Transverse colon (tissue), 4 donors: ENCODE measurements around the gene MSH3. TPM values are rescaled to one million over a fixed set of nuclear protein-coding genes. Genes with fewer than 3 reads are reported as not detected.
A peak's percentile ranks its signal among the peaks of the same experiment; 100 is the strongest.

Experiments
- DNase-seq: peaks from one replicate; pipeline ENCODE4 v3.0.0-alpha.2; 2019
- H3K27ac ChIP-seq, 4 donors: fragments of 200-600 bp; sonication (generic); 2 replicates each; pipeline ENCODE4 v1.5.1; 2016 to 2018; ENCODE audit warnings: inconsistent platforms in 4 of 4
- H3K27me3 ChIP-seq: fragments of 200-600 bp; sonication (generic); 2 replicates; pipeline ENCODE4 v1.5.1; 2017; ENCODE audit warnings: inconsistent platforms
- H3K36me3 ChIP-seq, 4 donors: fragments of 200-600 bp; sonication (generic); 2 replicates each; pipeline ENCODE4 v1.5.1; 2017 to 2019; ENCODE audit warnings: inconsistent platforms in 4 of 4
- H3K4me1 ChIP-seq, 4 donors: fragments of 200-600 bp; sonication (generic); 2 replicates each; pipeline ENCODE4 v1.5.1; 2017 to 2020; ENCODE audit warnings: inconsistent platforms in 4 of 4
- H3K4me3 ChIP-seq, 4 donors: fragments of 200-600 bp; sonication (generic); 1 replicate in 1 of 4; 2 replicates in 3 of 4; pipeline versions ENCODE4 v1.5.1 to v1.6.1; 2017 to 2019; ENCODE audit warnings: inconsistent platforms in 4 of 4
- H3K9me3 ChIP-seq, 2 donors: fragments of 200-600 bp; sonication (generic); 2 replicates each; pipeline ENCODE4 v1.5.1; 2017 to 2019; ENCODE audit warnings: inconsistent platforms in 2 of 2
- CTCF ChIP-seq, 5 experiments: fragments of 200-600 bp in 3 of 5; fragments of 450-650 bp in 2 of 5; sonication (generic) in 3 of 5; IDR thresholded peaks; 1 replicate in 2 of 5; 2 replicates in 3 of 5; pipeline ENCODE4 v1.5.1; 2016 to 2017; ENCODE audit warnings: antibody characterized with exemption in 5 of 5, inconsistent platforms in 3 of 5, mild to moderate bottlenecking in 2 of 5, moderate library complexity in 1 of 5
- EP300 ChIP-seq: sonication (generic); formaldehyde crosslinking; IDR thresholded peaks from one replicate; pipeline ENCODE4 v1.6.1; 2017; ENCODE audit warnings: antibody characterized with exemption, low read depth
- POLR2A ChIP-seq: fragments of 450-650 bp; IDR thresholded peaks from one replicate; pipeline ENCODE4 v1.6.1; 2016; ENCODE audit warnings: antibody characterized with exemption, mild to moderate bottlenecking, moderate library complexity
- POLR2AphosphoS5 ChIP-seq, 3 donors: sonication (generic); formaldehyde crosslinking; IDR thresholded peaks; one replicate each; pipeline ENCODE4 v1.6.1; 2016; ENCODE audit warnings: antibody characterized with exemption in 3 of 3
- WGBS, 2 donors: methylation state at CpG; one replicate each; pipeline ENCODE4 v1.1.5; 2018; ENCODE audit warnings: low coverage in 1 of 2; 5-methylcytosine and 5-hydroxymethylcytosine counted together
- in situ Hi-C, 4 donors: fragments of 200-750 bp; cut with MboI; loops; one replicate each; pipeline versions ENCODE4 v1.15.0 to v1.15.1; 2017; ENCODE audit warnings: low sequenced_read_pairs in 3 of 4, low pct_ligation_motif_present in 1 of 4, low pct_unique_long_range_greater_than_20kb in 1 of 4
- intact Hi-C: fragments of 100-400 bp; cut with DNase I; formaldehyde crosslinking; loops from one replicate; pipeline ENCODE4 v1.15.1; 2023; ENCODE audit warnings: low total_unique reads
- total RNA-seq, 4 donors: library from RNA; depleted of rRNA; stranded (reverse); fragments of >200 nt; gene quantifications; one replicate each; pipeline ENCODE4 v1.1.0, GENCODE V29; 2016

MSH3 gene
- 10 to 100 TPM in 3 of 4 donors, 1 to 10 TPM in 1; 6.4 to 22.2 (median 17.2) TPM for total RNA-seq

- 1% methylated on average over 15 of the region's 74 CpGs; no CpG with 5 or more reads in 1 of the 2 donors for WGBS, 2 donors
- in situ Hi-C loops = loop anchor here in 3 of 4 donors (25.0 kb wide), 1 partner anchor 167 kb away; the partner anchor contains the start of gene FAM151B (in 3 of the 3)
These were observed at the start of gene MSH3, which contains the start of gene DHFR for GRCh38 chr5:80654391-80655230. MSH3 (plus strand) TSS chr5:80654652; CDS start chr5:80654728, 76 bp downstream. DHFR (minus strand) TSS chr5:80654983; CDS start chr5:80654489, 494 bp downstream.

GRCh38 chr5:80607343-80607742 lies 47.1 kb upstream of the MSH3 start:
- H3K36me3 ChIP-seq = no peaks in the 10 kb centered on the region
- no peak for TF ChIP-seq POLR2AphosphoS5 (IDR thresholded peaks at IDR 0.05)
- no peak for TF ChIP-seq POLR2A
- no peak for TF ChIP-seq CTCF (IDR thresholded peaks at IDR 0.05)
- TF ChIP-seq EP300 = no peak
- no peak overlapping the region for H3K27ac ChIP-seq
- no peak for DNase-seq
- H3K9me3 ChIP-seq = peaks cover 0 to 6% of the 10 kb centered on the region in 2 donors
- H3K27me3 ChIP-seq = no peaks in the 10 kb centered on the region
- H3K4me1 ChIP-seq = no peaks in the 10 kb centered on the region
- no peak overlapping the region for H3K4me3 ChIP-seq
- in situ Hi-C loops (no loop called here), intact Hi-C loops (no loop called here)

More at GRCh38 chr5:80654391-80655230, at the start of gene MSH3, which contains the start of gene DHFR:
- no peaks in the 10 kb centered on the region for H3K9me3 ChIP-seq
- DNase-seq = peak; percentile 90
- intact Hi-C loops = no loop called here
- TF ChIP-seq POLR2A (peak; percentile 76), EP300 (no peak), POLR2AphosphoS5 (IDR thresholded peaks at IDR 0.05) (peak; percentile 46 to 82 (median 81)), CTCF (IDR thresholded peaks at IDR 0.05) (peak in 4 of 5 experiments; percentile 16 to 48 (median 36))
- peaks cover 0 to 27% (median 12%) of the 10 kb centered on the region in 4 donors for H3K36me3 ChIP-seq
- H3K27ac ChIP-seq = peak within 1 kb of the TSS; percentile 92 to 99 (median 98)
- peaks cover 10 to 32% (median 15%) of the 10 kb centered on the region in 4 donors for H3K4me1 ChIP-seq
- peak within 1 kb of the TSS; percentile 59 to 99 (median 76) for H3K4me3 ChIP-seq
- H3K27me3 ChIP-seq = no peaks in the 10 kb centered on the region

GRCh38 chr5:80607832-80608231 lies 46.6 kb upstream of the MSH3 start:
- no peak for DNase-seq
- Histone ChIP-seq H3K27me3 (no peaks in the 10 kb centered on the region), H3K9me3 (peaks cover 0 to 6% of the 10 kb centered on the region in 2 donors), H3K4me1 (no peaks in the 10 kb centered on the region), H3K4me3 (no peak overlapping the region), H3K27ac (no peak overlapping the region), H3K36me3 (no peaks in the 10 kb centered on the region)
- intact Hi-C loops = no loop called here
- in situ Hi-C loops = no loop called here
- no peak for TF ChIP-seq CTCF (IDR thresholded peaks at IDR 0.05)
- no peak for TF ChIP-seq EP300
- no peak for TF ChIP-seq POLR2AphosphoS5 (IDR thresholded peaks at IDR 0.05)
- no peak for TF ChIP-seq POLR2A

GRCh38 chr5:80608731-80609130 lies 45.7 kb upstream of the MSH3 start:
- in situ Hi-C loops = no loop called here
- Histone ChIP-seq H3K4me1 (no peaks in the 10 kb centered on the region), H3K36me3 (no peaks in the 10 kb centered on the region), H3K27ac (no peak overlapping the region), H3K27me3 (no peaks in the 10 kb centered on the region), H3K9me3 (peaks cover 0 to 6% of the 10 kb centered on the region in 2 donors), H3K4me3 (no peak overlapping the region)
- TF ChIP-seq POLR2AphosphoS5 (IDR thresholded peaks at IDR 0.05) (no peak), EP300 (no peak), CTCF (IDR thresholded peaks at IDR 0.05) (no peak), POLR2A (no peak)
- intact Hi-C loops = no loop called here
- WGBS, 2 donors = 96 to 100% methylated on average over 1 of the region's 1 CpG
- no peak for DNase-seq
